Stimulated activated naive CD8-positive, alpha-beta T cell treated with anti-CD3 and anti-CD28 coated beads, Interleukin-15, amount 100 ng/mL, for 72 hours (primary cell): Measurements from ENCODE around the gene TMEM175.
A peak's percentile ranks its signal among the peaks of the same experiment; 100 is the strongest.
"Not testable (repeated sequence)": the region's sequence is repeated elsewhere in the genome, so short reads cannot be mapped to it uniquely, and the experiment has no call there.

Experiments used
- ATAC-seq: fragments of 150-1000 bp; cut with Tn5 transposase; 2 replicates; pipeline ENCODE4 v1.10.0; 2021; ENCODE audit warnings: mild to moderate bottlenecking, moderate library complexity
- DNase-seq, 2 donors: peaks; one replicate each; pipeline ENCODE4 v3.0.0; 2021 to 2022
- H3K27ac Mint-ChIP-seq, 2 donors: one replicate each; pipeline ENCODE4 v1.8.0; 2022; ENCODE audit warnings: mild to moderate bottlenecking in 2 of 2, mixed read lengths in 2 of 2, moderate library complexity in 2 of 2
- H3K27me3 Mint-ChIP-seq: one replicate; pipeline ENCODE4 v1.8.0; 2022; ENCODE audit warnings: mixed read lengths
- H3K4me1 Mint-ChIP-seq: one replicate; pipeline ENCODE4 v1.8.0; 2022; ENCODE audit warnings: mild to moderate bottlenecking, mixed read lengths
- H3K4me3 Mint-ChIP-seq, 2 donors: one replicate each; pipeline ENCODE4 v1.8.0; 2022; ENCODE audit warnings: mild to moderate bottlenecking in 2 of 2, mixed read lengths in 2 of 2, moderate library complexity in 1 of 2
- H3K9me3 Mint-ChIP-seq, 2 donors: one replicate each; pipeline ENCODE4 v1.8.0; 2022; ENCODE audit warnings: mixed read lengths in 2 of 2

TMEM175 gene

GRCh38 chr4:972651-973424 lies 40.6 kb downstream of the TMEM175 start:
- peak; percentile 65 for ATAC-seq
- H3K4me3 Mint-ChIP-seq, result peak overlapping the region; percentile 63 to 81
- peaks cover 36% of the 10 kb centered on the region for H3K4me1 Mint-ChIP-seq
- DNase-seq, result peak; percentile 63
- H3K27me3 Mint-ChIP-seq, result no peaks in the 10 kb centered on the region
- H3K9me3 Mint-ChIP-seq, result no peaks in the 10 kb centered on the region
- peak overlapping the region in 1 of 2 donors; percentile 19 for H3K27ac Mint-ChIP-seq

GRCh38 chr4:973431-974397 lies 41.5 kb downstream of the TMEM175 start, which contains the start of gene DGKQ:
Gene DGKQ, minus strand, starts transcription at chr4:973569. Its CDS starts 87 bp downstream, at chr4:973482.
- no peaks in the 10 kb centered on the region for H3K27me3 Mint-ChIP-seq
- ATAC-seq (peak; percentile 85), DNase-seq (peak; percentile 81 to 82)
- H3K4me3 Mint-ChIP-seq, result peak within 1 kb of the TSS; percentile 63 to 81
- H3K4me1 Mint-ChIP-seq, result peaks cover 33% of the 10 kb centered on the region
- peak within 1 kb of the TSS; percentile 19 to 46 for H3K27ac Mint-ChIP-seq
- H3K9me3 Mint-ChIP-seq, result no peaks in the 10 kb centered on the region

- Mint-ChIP-seq H3K4me3 (peak overlapping the region in 1 of 2 donors; percentile 51), H3K4me1 (peaks cover 27% of the 10 kb centered on the region), H3K27ac (no peak overlapping the region)
These were observed 42.4 kb downstream of the TMEM175 start for GRCh38 chr4:974668-975067.

GRCh38 chr4:976016-976415 lies 43.8 kb downstream of the TMEM175 start:
- H3K27ac Mint-ChIP-seq, DNase-seq, H3K4me3 Mint-ChIP-seq, H3K27me3 Mint-ChIP-seq, ATAC-seq, H3K9me3 Mint-ChIP-seq: not testable (repeated sequence)
- peaks cover 15% of the 10 kb centered on the region for H3K4me1 Mint-ChIP-seq

More at GRCh38 chr4:974668-975067, 42.4 kb downstream of the TMEM175 start:
- DNase-seq (no peak), ATAC-seq (no peak)
- Mint-ChIP-seq H3K9me3 (no peaks in the 10 kb centered on the region), H3K27me3 (no peaks in the 10 kb centered on the region)

- H3K27ac Mint-ChIP-seq, result no peak overlapping the region
- no peaks in the 10 kb centered on the region for H3K9me3 Mint-ChIP-seq
- H3K27me3 Mint-ChIP-seq, result no peaks in the 10 kb centered on the region
- DNase-seq (no peak), ATAC-seq (no peak)
- no peaks in the 10 kb centered on the region for H3K4me1 Mint-ChIP-seq
- no peak overlapping the region for H3K4me3 Mint-ChIP-seq
These were observed 46.9 kb downstream of the TMEM175 start for GRCh38 chr4:978957-979701.

- Mint-ChIP-seq H3K27me3 (no peaks in the 10 kb centered on the region), H3K27ac (no peak overlapping the region), H3K4me3 (no peak overlapping the region), H3K4me1 (peaks cover 14% of the 10 kb centered on the region), H3K9me3 (no peaks in the 10 kb centered on the region)
- DNase-seq, result no peak
- no peak for ATAC-seq
These were observed 50.0 kb downstream of the TMEM175 start for GRCh38 chr4:982291-982690.

GRCh38 chr4:982814-983213 lies 50.6 kb downstream of the TMEM175 start:
- no peak for ATAC-seq
- H3K27ac Mint-ChIP-seq, result no peak overlapping the region

GRCh38 chr4:984336-985054 lies 52.2 kb downstream of the TMEM175 start:
- H3K4me3 Mint-ChIP-seq, result peak overlapping the region; percentile 64 to 91
- no peak overlapping the region for H3K27ac Mint-ChIP-seq

More at GRCh38 chr4:982814-983213, 50.6 kb downstream of the TMEM175 start:
- Mint-ChIP-seq H3K9me3 (no peaks in the 10 kb centered on the region), H3K4me1 (peaks cover 19% of the 10 kb centered on the region), H3K4me3 (no peak overlapping the region), H3K27me3 (no peaks in the 10 kb centered on the region)
- DNase-seq, result no peak

GRCh38 chr4:985123-985830 lies 53.0 kb downstream of the TMEM175 start:
- peak overlapping the region; percentile 64 to 91 for H3K4me3 Mint-ChIP-seq
- peaks cover 29% of the 10 kb centered on the region for H3K4me1 Mint-ChIP-seq
- DNase-seq, result peak; percentile 68 to 74
- H3K27ac Mint-ChIP-seq, result no peak overlapping the region
- H3K27me3 Mint-ChIP-seq, result no peaks in the 10 kb centered on the region
- ATAC-seq, result peak; percentile 56
- no peaks in the 10 kb centered on the region for H3K9me3 Mint-ChIP-seq

More at GRCh38 chr4:984336-985054, 52.2 kb downstream of the TMEM175 start:
- Mint-ChIP-seq H3K9me3 (no peaks in the 10 kb centered on the region), H3K27me3 (no peaks in the 10 kb centered on the region), H3K4me1 (peaks cover 29% of the 10 kb centered on the region)
- DNase-seq (no peak), ATAC-seq (no peak)

- DNase-seq, result no peak
- Mint-ChIP-seq H3K4me1 (peaks cover 29% of the 10 kb centered on the region), H3K27ac (peak overlapping the region; percentile 64 to 74), H3K9me3 (no peaks in the 10 kb centered on the region), H3K4me3 (peak overlapping the region; percentile 91 to 96), H3K27me3 (no peaks in the 10 kb centered on the region)
- peak; percentile 30 for ATAC-seq
These were observed 54.2 kb downstream of the TMEM175 start for GRCh38 chr4:986428-986878.

GRCh38 chr4:986879-987623 lies 54.8 kb downstream of the TMEM175 start, which contains the start of gene IDUA:
Gene IDUA, plus strand, starts transcription at chr4:987044. Its CDS starts 41 bp downstream, at chr4:987085.
- Mint-ChIP-seq H3K9me3 (no peaks in the 10 kb centered on the region), H3K27ac (peak within 1 kb of the TSS; percentile 64 to 74), H3K4me3 (peak within 1 kb of the TSS; percentile 91 to 96), H3K4me1 (peaks cover 29% of the 10 kb centered on the region), H3K27me3 (no peaks in the 10 kb centered on the region)
- ATAC-seq (peak; percentile 89), DNase-seq (peak; percentile 86 to 89)

GRCh38 chr4:987624-988513 lies 55.6 kb downstream of the TMEM175 start:
- H3K4me1 Mint-ChIP-seq, result peaks cover 29% of the 10 kb centered on the region
- no peak overlapping the region for H3K27ac Mint-ChIP-seq
- H3K27me3 Mint-ChIP-seq, result no peaks in the 10 kb centered on the region
- H3K9me3 Mint-ChIP-seq, result no peaks in the 10 kb centered on the region
- ATAC-seq, result no peak
- peak overlapping the region; percentile 81 to 83 for H3K4me3 Mint-ChIP-seq
- DNase-seq, result no peak
